ENCODE results near the gene CYRIA. TPM values are rescaled to one million over a fixed set of nuclear protein-coding genes. Genes with fewer than 3 reads are reported as not detected.

CYRIA gene
- total and polyA plus RNA-seq, 8 donors, result 11.6 to 21.3 (median 15.3) TPM

DNA sequence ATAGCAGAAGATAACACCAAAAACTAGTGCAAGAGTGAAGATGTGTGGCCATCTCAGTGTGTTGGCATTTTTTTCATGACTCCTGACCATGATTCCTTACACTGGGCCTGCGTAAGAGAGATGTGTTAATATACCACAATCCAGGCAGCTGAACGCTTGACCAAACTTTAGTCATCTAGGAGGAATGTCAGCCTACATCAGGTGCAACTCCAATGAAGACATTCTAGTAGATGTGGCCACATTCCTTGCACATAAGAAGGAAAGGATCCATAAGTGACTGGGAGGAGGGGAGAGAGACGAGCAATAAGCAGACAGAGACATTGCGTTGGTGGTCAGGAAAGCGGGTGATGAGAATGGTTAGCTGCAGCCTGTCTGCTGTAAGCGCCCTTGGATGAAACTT lies 42.6 kb downstream of the CYRIA start:
- no peaks in the 10 kb centered on the region for H3K9me3 ChIP-seq
- peak overlapping the region; percentile 68 to 97 for H3K27ac ChIP-seq
- no peaks in the 10 kb centered on the region for H3K36me3 ChIP-seq
- intact Hi-C loops (cut with DNase I), result no loop called here
- ATAC-seq (no peak), DNase-seq (no peak)
- no peak overlapping the region for H3K4me3 ChIP-seq
- TF ChIP-seq, protein P1, sequence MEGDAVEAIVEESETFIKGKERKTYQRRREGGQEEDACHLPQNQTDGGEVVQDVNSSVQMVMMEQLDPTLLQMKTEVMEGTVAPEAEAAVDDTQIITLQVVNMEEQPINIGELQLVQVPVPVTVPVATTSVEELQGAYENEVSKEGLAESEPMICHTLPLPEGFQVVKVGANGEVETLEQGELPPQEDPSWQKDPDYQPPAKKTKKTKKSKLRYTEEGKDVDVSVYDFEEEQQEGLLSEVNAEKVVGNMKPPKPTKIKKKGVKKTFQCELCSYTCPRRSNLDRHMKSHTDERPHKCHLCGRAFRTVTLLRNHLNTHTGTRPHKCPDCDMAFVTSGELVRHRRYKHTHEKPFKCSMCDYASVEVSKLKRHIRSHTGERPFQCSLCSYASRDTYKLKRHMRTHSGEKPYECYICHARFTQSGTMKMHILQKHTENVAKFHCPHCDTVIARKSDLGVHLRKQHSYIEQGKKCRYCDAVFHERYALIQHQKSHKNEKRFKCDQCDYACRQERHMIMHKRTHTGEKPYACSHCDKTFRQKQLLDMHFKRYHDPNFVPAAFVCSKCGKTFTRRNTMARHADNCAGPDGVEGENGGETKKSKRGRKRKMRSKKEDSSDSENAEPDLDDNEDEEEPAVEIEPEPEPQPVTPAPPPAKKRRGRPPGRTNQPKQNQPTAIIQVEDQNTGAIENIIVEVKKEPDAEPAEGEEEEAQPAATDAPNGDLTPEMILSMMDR (IDR thresholded peaks at IDR 0.05), result no peak
- H3K4me1 ChIP-seq, result peaks cover 27 to 89% of the 10 kb centered on the region in 2 donors
- H3K27me3 ChIP-seq, result no peaks in the 10 kb centered on the region

DNA sequence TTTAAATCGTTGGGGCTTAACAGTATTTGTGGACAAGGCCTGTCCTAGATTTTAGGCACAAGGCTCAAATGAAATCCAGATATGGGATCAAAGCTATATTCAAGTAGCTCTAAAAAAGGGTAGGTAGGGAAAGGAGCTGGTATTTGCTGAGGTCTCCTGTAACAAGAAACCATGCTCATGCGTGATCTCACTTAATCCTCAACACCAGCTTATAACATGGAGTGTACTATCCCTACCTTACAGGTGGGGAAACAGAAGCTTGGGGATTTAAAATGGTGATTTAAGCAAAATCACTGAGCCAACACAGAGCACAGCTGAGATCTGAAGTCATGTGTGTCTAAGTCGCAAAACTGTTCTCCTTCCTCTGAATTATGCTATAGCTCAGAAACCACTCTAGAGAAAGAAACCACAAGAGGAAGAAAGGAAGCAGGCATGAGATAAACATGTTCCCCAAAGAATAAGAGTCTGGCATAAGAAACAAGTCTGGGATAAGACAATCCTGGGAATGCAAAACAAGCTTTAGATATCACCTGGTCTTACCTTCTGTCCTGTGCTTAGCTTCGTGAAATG lies 43.1 kb downstream of the CYRIA start:
- no peak for ATAC-seq
- Histone ChIP-seq H3K36me3 (no peaks in the 10 kb centered on the region), H3K27me3 (no peaks in the 10 kb centered on the region), H3K9me3 (no peaks in the 10 kb centered on the region), H3K27ac (peak overlapping the region; percentile 68 to 97), H3K4me3 (no peak overlapping the region), H3K4me1 (peaks cover 33 to 89% of the 10 kb centered on the region in 2 donors)
- intact Hi-C loops (cut with DNase I), result no loop called here
- DNase-seq, result no peak
- TF ChIP-seq, protein P1 (IDR thresholded peaks at IDR 0.05), result no peak

DNA sequence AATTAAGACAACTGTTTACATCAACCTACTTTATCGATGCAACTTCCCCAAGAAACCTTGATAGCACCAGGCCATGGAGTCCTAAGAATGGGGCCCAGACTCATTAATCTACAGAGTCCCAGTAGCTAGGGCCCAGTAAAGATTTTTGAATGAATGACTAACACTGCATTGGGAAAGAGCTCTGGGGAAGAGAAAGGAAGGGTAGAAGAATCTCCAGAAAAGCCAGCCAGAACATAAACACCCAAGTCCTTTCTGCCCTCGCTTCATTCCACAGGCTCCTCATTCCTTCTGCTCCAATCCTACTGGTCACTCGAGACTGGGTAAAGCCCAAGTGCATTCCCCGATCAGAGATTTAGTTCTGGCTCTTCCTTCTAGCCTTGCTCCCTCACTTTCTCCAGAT lies 44.3 kb downstream of the CYRIA start:
- TF ChIP-seq, protein P1 (IDR thresholded peaks at IDR 0.05), result no peak
- Histone ChIP-seq H3K27ac (peak overlapping the region; percentile 68 to 97), H3K27me3 (no peaks in the 10 kb centered on the region), H3K4me1 (peaks cover 28 to 82% of the 10 kb centered on the region in 2 donors), H3K4me3 (no peak overlapping the region), H3K36me3 (no peaks in the 10 kb centered on the region), H3K9me3 (no peaks in the 10 kb centered on the region)
- intact Hi-C loops (cut with DNase I), result no loop called here
- ATAC-seq (no peak), DNase-seq (no peak)

DNA sequence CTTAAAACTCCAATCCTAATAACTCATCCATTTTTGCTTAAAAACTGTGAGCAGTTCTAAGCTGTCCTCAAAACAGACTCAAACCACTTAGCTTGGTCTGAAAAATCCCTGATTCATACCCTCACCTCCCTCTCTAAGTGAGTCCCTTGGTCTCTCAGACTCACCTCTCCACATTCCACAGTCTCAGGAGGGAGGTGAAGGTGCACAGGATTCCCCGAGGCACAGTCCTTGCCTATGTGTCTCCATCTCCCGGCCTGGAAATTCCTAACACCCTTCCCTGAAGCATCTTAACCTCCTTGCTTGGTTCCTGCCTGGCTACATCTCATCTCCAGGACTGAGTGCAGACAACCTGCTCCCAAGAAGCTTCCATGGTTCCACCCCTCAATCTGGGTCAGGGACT lies 45.0 kb downstream of the CYRIA start:
- Histone ChIP-seq H3K36me3 (peaks cover 0 to 4% of the 10 kb centered on the region in 2 donors), H3K9me3 (no peaks in the 10 kb centered on the region), H3K4me1 (peaks cover 23 to 75% of the 10 kb centered on the region in 2 donors), H3K27ac (no peak overlapping the region), H3K27me3 (no peaks in the 10 kb centered on the region), H3K4me3 (no peak overlapping the region)
- intact Hi-C loops (cut with DNase I), result no loop called here
- TF ChIP-seq, protein P1 (IDR thresholded peaks at IDR 0.05), result no peak
- DNase-seq (no peak), ATAC-seq (peak; percentile 49)

DNA sequence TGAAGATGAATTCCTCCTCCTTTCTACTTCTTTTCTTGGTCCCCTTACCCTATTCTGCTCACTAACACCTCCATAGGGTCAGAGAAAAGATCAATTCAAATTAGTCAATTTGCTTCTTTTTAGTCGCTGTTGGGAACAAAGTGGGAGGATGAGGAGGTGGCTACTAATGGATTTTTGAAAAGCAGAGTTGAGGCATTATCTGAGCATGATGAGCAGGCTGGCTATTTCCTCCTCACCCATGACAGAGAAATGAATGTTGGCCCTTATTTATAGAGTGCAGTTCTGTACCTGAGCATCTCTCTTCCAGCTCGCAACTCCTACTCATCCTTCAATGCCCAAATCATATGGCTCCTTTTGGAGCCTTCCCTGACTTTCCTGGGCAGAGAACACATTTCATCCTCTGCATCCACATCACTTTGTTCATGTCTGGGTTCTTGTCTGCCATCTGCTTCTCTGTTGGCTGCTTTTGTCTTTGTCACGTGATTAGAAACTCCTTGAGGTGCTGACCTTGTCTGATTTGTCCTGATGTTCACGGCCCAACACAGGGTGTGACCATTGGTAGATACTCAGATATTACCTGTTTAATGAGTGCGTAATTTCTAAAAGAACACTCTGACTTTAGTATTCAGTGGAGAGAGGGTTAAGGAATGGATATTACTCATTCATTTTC lies 45.9 kb downstream of the CYRIA start:
- TF ChIP-seq, protein P1 (IDR thresholded peaks at IDR 0.05), result no peak
- Histone ChIP-seq H3K36me3 (peaks cover 0 to 5% of the 10 kb centered on the region in 2 donors), H3K9me3 (no peaks in the 10 kb centered on the region), H3K4me3 (no peak overlapping the region), H3K27me3 (no peaks in the 10 kb centered on the region), H3K4me1 (peaks cover 15 to 66% of the 10 kb centered on the region in 2 donors), H3K27ac (no peak overlapping the region)
- ATAC-seq (no peak), DNase-seq (no peak)
- intact Hi-C loops (cut with DNase I), result loop anchor here in 1 of 2 donors (10.0 kb wide), 1 partner anchor 105 kb away; no protein-coding TSS in a partner anchor

All from left lung (tissue), 10 donors.